ACHN (cell line): Measurements from ENCODE around the gene CHRDL2.
"Not testable (repeated sequence)": the region's sequence is repeated elsewhere in the genome, so short reads cannot be mapped to it uniquely, and the experiment has no call there.

Source experiments
- DNase-seq: peaks from one replicate; pipeline ENCODE4 v3.0.0-alpha.2; 2015
- in situ Hi-C: cut with HindIII; loops from 2 replicates; pipeline ENCODE4 v1.10.0; 2017; ENCODE audit warnings: low sequenced_read_pairs, low pct_ligation_motif_present, low pct_unique_long_range_greater_than_20kb

Gene CHRDL2

GRCh38 chr11:74678591-74679512, 52.4 kb downstream of the CHRDL2 start:
- in situ Hi-C loops = no loop called here
- DNase-seq = no peak

GRCh38 chr11:74678041-74678440, 53.2 kb downstream of the CHRDL2 start:
- DNase-seq = no peak
- in situ Hi-C loops = no loop called here

GRCh38 chr11:74677131-74677530, 54.1 kb downstream of the CHRDL2 start:
- no peak for DNase-seq
- in situ Hi-C loops = no loop called here

- in situ Hi-C loops = no loop called here
- no peak for DNase-seq
These were observed 54.6 kb downstream of the CHRDL2 start for GRCh38 chr11:74676596-74676995.

GRCh38 chr11:74675761-74676160, 55.5 kb downstream of the CHRDL2 start:
- in situ Hi-C loops = no loop called here
- DNase-seq = no peak

- DNase-seq = no peak
- in situ Hi-C loops = no loop called here
These were observed 57.4 kb downstream of the CHRDL2 start for GRCh38 chr11:74673693-74674360.

- in situ Hi-C loops = no loop called here
- DNase-seq = peak; percentile 39
These were observed 58.1 kb downstream of the CHRDL2 start for GRCh38 chr11:74672956-74673692.

- DNase-seq = no peak
- in situ Hi-C loops = no loop called here
These were observed 58.8 kb downstream of the CHRDL2 start for GRCh38 chr11:74672332-74672955.

GRCh38 chr11:74671520-74672196, 59.6 kb downstream of the CHRDL2 start:
- DNase-seq = no peak
- in situ Hi-C loops = no loop called here

- in situ Hi-C loops = no loop called here
- DNase-seq = no peak
These were observed 61.1 kb downstream of the CHRDL2 start for GRCh38 chr11:74670171-74670570.

- in situ Hi-C loops = no loop called here
These were observed 61.7 kb downstream of the CHRDL2 start for GRCh38 chr11:74669211-74670160.

GRCh38 chr11:74663315-74663714, 67.9 kb downstream of the CHRDL2 start:
- no peak for DNase-seq
- in situ Hi-C loops = no loop called here

More at GRCh38 chr11:74669211-74670160, 61.7 kb downstream of the CHRDL2 start:
- DNase-seq = no peak

GRCh38 chr11:74662487-74663103, 68.6 kb downstream of the CHRDL2 start:
- no peak for DNase-seq

GRCh38 chr11:74659124-74659523, 72.1 kb downstream of the CHRDL2 start:
- DNase-seq, in situ Hi-C loops: not testable (repeated sequence)

More at GRCh38 chr11:74662487-74663103, 68.6 kb downstream of the CHRDL2 start:
- in situ Hi-C loops = no loop called here

- no peak for DNase-seq
- in situ Hi-C loops = no loop called here
These were observed 76.2 kb downstream of the CHRDL2 start for GRCh38 chr11:74654976-74655375.

- no peak for DNase-seq
- in situ Hi-C loops = no loop called here
These were observed 80.7 kb downstream of the CHRDL2 start for GRCh38 chr11:74650498-74650897.

GRCh38 chr11:74648894-74649293, 82.3 kb downstream of the CHRDL2 start:
- in situ Hi-C loops = no loop called here
- DNase-seq = no peak
